SU-DHL-6 (cell line): ENCODE results near the gene BEAN1.

Experiments used
- CTCF ChIP-seq: fragments of 200-600 bp; sonication (generic); IDR thresholded peaks from one replicate; pipeline ENCODE4 v1.5.1; 2017; ENCODE audit warnings: antibody characterized with exemption, mild to moderate bottlenecking, low read length, moderate library complexity; ENCODE audit not compliant: insufficient read depth, poor library complexity, severe bottlenecking
- EZH2phosphoT487 ChIP-seq: fragments of 200-600 bp; sonication (generic), shearing (Covaris generic); conservative IDR thresholded peaks from 2 replicates; pipeline ENCODE4 v1.6.1; 2018; ENCODE audit warnings: mild to moderate bottlenecking, antibody characterized with exemption, low read length, moderate library complexity, mixed read lengths

- TF ChIP-seq EZH2phosphoT487 (no peak), CTCF (no peak)
Observed at GRCh38 chr16:66481081-66481942, 54.2 kb downstream of the BEAN1 start.
